Heart right ventricle (tissue), 16 donors: ENCODE measurements around the gene APOL1. TPM values are rescaled to one million over a fixed set of nuclear protein-coding genes. Genes with fewer than 3 reads are reported as not detected.
"Not testable (repeated sequence)": the region's sequence is repeated elsewhere in the genome, so short reads cannot be mapped to it uniquely, and the experiment has no call there.

Experiments
- ATAC-seq, 8 donors: fragments of 200-7000 bp; cut with Tn5 transposase; one replicate each; pipeline ENCODE4 v1.9.1; 2020; ENCODE audit warnings: mild to moderate bottlenecking in 8 of 8, moderate library complexity in 8 of 8, moderate number of reproducible peaks in 1 of 8
- DNase-seq, 2 donors: peaks; one replicate each; pipeline ENCODE4 v3.0.0-alpha.2; 2020
- H3K27ac ChIP-seq, 10 donors: fragments of 200-600 bp; sonication (generic) in 2 of 10; one replicate each; pipeline versions ENCODE4 v1.5.0 to v1.8.0; 2020 to 2022; ENCODE audit warnings: mild to moderate bottlenecking in 3 of 10
- H3K27me3 ChIP-seq, 7 donors: fragments of 200-600 bp; one replicate each; pipeline ENCODE4 v1.8.0; 2021 to 2022; ENCODE audit warnings: mild to moderate bottlenecking in 2 of 7
- H3K36me3 ChIP-seq, 9 donors: fragments of 200-600 bp; sonication (generic) in 1 of 9; one replicate each; pipeline versions ENCODE4 v1.5.0 to v1.8.0; 2020 to 2022; ENCODE audit warnings: mild to moderate bottlenecking in 2 of 9
- H3K4me1 ChIP-seq, 9 donors: fragments of 200-600 bp; sonication (generic) in 1 of 9; one replicate each; pipeline versions ENCODE4 v1.5.0 to v1.8.0; 2020 to 2022; ENCODE audit warnings: mild to moderate bottlenecking in 4 of 9
- H3K4me3 ChIP-seq, 10 donors: fragments of 200-600 bp; sonication (generic) in 2 of 10; one replicate each; pipeline versions ENCODE4 v1.5.0 to v1.8.0; 2020 to 2022; ENCODE audit warnings: mild to moderate bottlenecking in 7 of 10, moderate library complexity in 2 of 10
- H3K9me3 ChIP-seq, 11 donors: fragments of 200-600 bp in 10 of 11; sonication (generic) in 2 of 11; one replicate each; pipeline versions ENCODE4 v1.5.0 to v1.8.0; 2013 to 2022; ENCODE audit warnings: mild to moderate bottlenecking in 2 of 11, control low read depth in 1 of 11, moderate library complexity in 1 of 11
- CTCF ChIP-seq, 9 donors: fragments of 200-600 bp; sonication (generic) in 2 of 9; IDR thresholded peaks; one replicate each; pipeline versions ENCODE4 v1.5.0 to v1.8.0; 2021 to 2022; ENCODE audit warnings: antibody characterized with exemption in 9 of 9, mild to moderate bottlenecking in 5 of 9, moderate library complexity in 1 of 9
- WGBS, 2 donors: extraction: QIAGEN DNeasy Blood & Tissue Kit; methylation state at CpG; one replicate each; pipeline ENCODE4 v1.1.7; 2013; ENCODE audit warnings: inconsistent platforms in 1 of 2; 5-methylcytosine and 5-hydroxymethylcytosine counted together
- intact Hi-C, 10 donors: fragments of 100-400 bp; cut with DNase I; formaldehyde crosslinking; loops; one replicate each; pipeline versions ENCODE4 v1.11.1 to v1.14.2; 2022
- polyA plus RNA-seq, 2 donors: library from polyadenylated mRNA; stranded (reverse); fragments of 200-250 nt; gene quantifications; one replicate each; pipeline ENCODE4 v1.2.3, GENCODE V29; 2013
- total RNA-seq, 10 donors: library from RNA; stranded (reverse); fragmentation: NEBNext Ultra II Directional in 3 of 10; extraction: Animal tissue kit (Norgen Biotek cat#: 25700) in 3 of 10; gene quantifications; one replicate each; pipeline versions ENCODE4 v1.2.1 to v1.2.4, GENCODE V29; 2021 to 2023
- donor health status: Arrhythmogenic right ventricular cardiomyopathy.
- donor health status: ischemic (EF 13 %, LVEDD 7.1; RV severe dilation, severe dysfunction).
- donor health status: healthy with polysubstance abuse.
- donor health status: DM: no; HTN: yes; CAD: no.
- donor health status: DM: no; HTN: no; CAD: no.
- donor health status: ischemic (EF 25% LVEDD 6.9; RV normal size, moderate dysfunction).
- donor health status: ischemic (EF 25% LVEDD 5.7; RV mildly dilated, moderate dysfunction).
- donor health status: healthy.
- donor health status: DM: yes; HTN: yes; CAD: no.
- donor health status: Ischemic cardiomyopathy.
- donor health status: ischemic (EF 35%, LVEDD 5.7; RV mildly dilated, moderate dysfunction).
- donor health status: nonischemic (EF 11% LVEDD 7.7; RV severe dilation, severe dysfunction).
- donor health status: DM: yes; HTN: yes; CAD: no.
- donor health status: PGD.
- donor health status: ischemic (EF 29% LVEDD 5.4; RV normal size, mild dysfunction).
- donor health status: nonischemic (EF 23%, LVEDD 6.1; RV moderate dilation, normal function).

Gene APOL1
- total and polyA plus RNA-seq, 12 donors = 9.8 to 121 (median 17.5) TPM

GRCh38 chr22:36267058-36267457 lies 14.1 kb downstream of the APOL1 start:
- Histone ChIP-seq H3K27ac (no peak overlapping the region), H3K36me3 (peaks cover 0 to 54% (median 3%) of the 10 kb centered on the region in 9 donors), H3K4me3 (no peak overlapping the region), H3K27me3 (no peaks in the 10 kb centered on the region), H3K9me3 (no peaks in the 10 kb centered on the region), H3K4me1 (peaks cover 0 to 2% (median 0%) of the 10 kb centered on the region in 9 donors)
- 93 to 94% methylated on average over 4 of the region's 4 CpGs for WGBS, 2 donors
- TF ChIP-seq CTCF (IDR thresholded peaks at IDR 0.05) = no peak
- intact Hi-C loops = no loop called here
- no peak for ATAC-seq
- no peak for DNase-seq

GRCh38 chr22:36267896-36268485 lies 15.1 kb downstream of the APOL1 start:
- 96 to 98% methylated on average over 11 of the region's 11 CpGs for WGBS, 2 donors
- Histone ChIP-seq H3K27ac (no peak overlapping the region), H3K9me3 (no peaks in the 10 kb centered on the region), H3K4me1 (peaks cover 0 to 2% (median 0%) of the 10 kb centered on the region in 9 donors), H3K27me3 (no peaks in the 10 kb centered on the region), H3K4me3 (no peak overlapping the region), H3K36me3 (peaks cover 0 to 45% (median 0%) of the 10 kb centered on the region in 9 donors)
- DNase-seq (no peak), ATAC-seq (no peak)
- intact Hi-C loops = no loop called here
- no peak for TF ChIP-seq CTCF (IDR thresholded peaks at IDR 0.05)

- not testable (repeated sequence) for H3K27ac ChIP-seq, DNase-seq, H3K4me3 ChIP-seq, ATAC-seq, H3K9me3 ChIP-seq, H3K27me3 ChIP-seq, H3K4me1 ChIP-seq
- WGBS, 2 donors = 72 to 75% methylated on average over 7 of the region's 7 CpGs
- intact Hi-C loops = loop anchor here in 2 of 10 donors (5.0 to 10.0 kb wide), 2 partner anchors 74 to 76 kb away; no protein-coding TSS in a partner anchor
- peaks cover 0 to 12% (median 0%) of the 10 kb centered on the region in 9 donors for H3K36me3 ChIP-seq
These were observed 18.3 kb downstream of the APOL1 start for GRCh38 chr22:36271231-36271630.

GRCh38 chr22:36271951-36272350 lies 19.0 kb downstream of the APOL1 start:
- intact Hi-C loops = loop anchor here in 2 of 10 donors (5.0 to 10.0 kb wide), 2 partner anchors 75 to 77 kb away; no protein-coding TSS in a partner anchor
- not testable (repeated sequence) for H3K4me1 ChIP-seq, DNase-seq, H3K9me3 ChIP-seq, H3K27me3 ChIP-seq, ATAC-seq, H3K27ac ChIP-seq, H3K4me3 ChIP-seq, H3K36me3 ChIP-seq
- 81 to 85% methylated on average over 5 of the region's 5 CpGs for WGBS, 2 donors

- no peak for TF ChIP-seq CTCF (IDR thresholded peaks at IDR 0.05)
- DNase-seq (no peak), ATAC-seq (no peak)
- Histone ChIP-seq H3K27ac (no peak overlapping the region), H3K36me3 (peaks cover 0 to 10% (median 0%) of the 10 kb centered on the region in 9 donors), H3K4me3 (no peak overlapping the region), H3K9me3 (no peaks in the 10 kb centered on the region), H3K4me1 (peaks cover 3 to 15% (median 9%) of the 10 kb centered on the region in 9 donors), H3K27me3 (no peaks in the 10 kb centered on the region)
- 80 to 88% methylated on average over 5 of the region's 5 CpGs for WGBS, 2 donors
- intact Hi-C loops = loop anchor here in 2 of 10 donors (5.0 to 10.0 kb wide), 2 partner anchors 77 to 80 kb away; no protein-coding TSS in a partner anchor
These were observed 21.6 kb downstream of the APOL1 start for GRCh38 chr22:36274531-36274930.
